ENCODE data around the gene RUNX1.

Gene RUNX1

DNA sequence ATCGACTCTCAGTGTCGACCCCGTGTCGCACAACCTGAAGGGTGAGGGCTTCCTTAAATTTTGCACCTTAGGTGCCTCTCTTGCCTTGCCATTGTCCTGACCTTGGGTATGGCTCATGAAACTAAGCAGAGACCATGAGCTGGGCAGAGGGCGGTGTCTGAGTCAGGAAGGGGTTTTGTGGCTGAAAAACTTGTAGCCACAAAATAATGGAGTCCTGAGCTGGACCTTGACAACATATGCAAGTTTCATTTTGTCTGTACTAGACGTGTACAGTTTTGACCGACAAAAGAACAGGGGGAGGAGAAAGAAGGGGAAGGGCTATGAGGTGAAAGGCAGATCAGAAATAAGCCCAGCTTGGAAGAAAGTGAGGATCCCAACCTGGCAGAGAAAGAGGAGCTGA lies 8.3 kb upstream of the RUNX1 start:
- TF ChIP-seq TOX (CRISPR knock-in tag; IDR thresholded peaks at IDR 0.05; ENCODE audit: borderline replicate concordance) = no peak
- TF ChIP-seq ESRRG (CRISPR knock-in tag; IDR thresholded peaks at IDR 0.05) = no peak
- TF ChIP-seq BACH2 (CRISPR knock-in tag; IDR thresholded peaks at IDR 0.05; ENCODE audit: borderline replicate concordance) = no peak
- no peak for TF ChIP-seq ZNF70 (CRISPR knock-in tag; IDR thresholded peaks at IDR 0.05)
- TF ChIP-seq SNAI2 (CRISPR knock-in tag; IDR thresholded peaks at IDR 0.05) = no peak
- TF ChIP-seq ZC3H10 (CRISPR knock-in tag; IDR thresholded peaks at IDR 0.05) = no peak
- TF ChIP-seq ISL1 (CRISPR knock-in tag; IDR thresholded peaks at IDR 0.05) = no peak
- no peak for TF ChIP-seq ZFP30 (CRISPR knock-in tag; IDR thresholded peaks at IDR 0.05)
- TF ChIP-seq, protein P1, sequence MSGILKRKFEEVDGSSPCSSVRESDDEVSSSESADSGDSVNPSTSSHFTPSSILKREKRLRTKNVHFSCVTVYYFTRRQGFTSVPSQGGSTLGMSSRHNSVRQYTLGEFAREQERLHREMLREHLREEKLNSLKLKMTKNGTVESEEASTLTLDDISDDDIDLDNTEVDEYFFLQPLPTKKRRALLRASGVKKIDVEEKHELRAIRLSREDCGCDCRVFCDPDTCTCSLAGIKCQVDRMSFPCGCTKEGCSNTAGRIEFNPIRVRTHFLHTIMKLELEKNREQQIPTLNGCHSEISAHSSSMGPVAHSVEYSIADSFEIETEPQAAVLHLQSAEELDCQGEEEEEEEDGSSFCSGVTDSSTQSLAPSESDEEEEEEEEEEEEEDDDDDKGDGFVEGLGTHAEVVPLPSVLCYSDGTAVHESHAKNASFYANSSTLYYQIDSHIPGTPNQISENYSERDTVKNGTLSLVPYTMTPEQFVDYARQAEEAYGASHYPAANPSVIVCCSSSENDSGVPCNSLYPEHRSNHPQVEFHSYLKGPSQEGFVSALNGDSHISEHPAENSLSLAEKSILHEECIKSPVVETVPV (CRISPR knock-in tag; IDR thresholded peaks at IDR 0.05) = no peak
- TF ChIP-seq, protein P2, sequence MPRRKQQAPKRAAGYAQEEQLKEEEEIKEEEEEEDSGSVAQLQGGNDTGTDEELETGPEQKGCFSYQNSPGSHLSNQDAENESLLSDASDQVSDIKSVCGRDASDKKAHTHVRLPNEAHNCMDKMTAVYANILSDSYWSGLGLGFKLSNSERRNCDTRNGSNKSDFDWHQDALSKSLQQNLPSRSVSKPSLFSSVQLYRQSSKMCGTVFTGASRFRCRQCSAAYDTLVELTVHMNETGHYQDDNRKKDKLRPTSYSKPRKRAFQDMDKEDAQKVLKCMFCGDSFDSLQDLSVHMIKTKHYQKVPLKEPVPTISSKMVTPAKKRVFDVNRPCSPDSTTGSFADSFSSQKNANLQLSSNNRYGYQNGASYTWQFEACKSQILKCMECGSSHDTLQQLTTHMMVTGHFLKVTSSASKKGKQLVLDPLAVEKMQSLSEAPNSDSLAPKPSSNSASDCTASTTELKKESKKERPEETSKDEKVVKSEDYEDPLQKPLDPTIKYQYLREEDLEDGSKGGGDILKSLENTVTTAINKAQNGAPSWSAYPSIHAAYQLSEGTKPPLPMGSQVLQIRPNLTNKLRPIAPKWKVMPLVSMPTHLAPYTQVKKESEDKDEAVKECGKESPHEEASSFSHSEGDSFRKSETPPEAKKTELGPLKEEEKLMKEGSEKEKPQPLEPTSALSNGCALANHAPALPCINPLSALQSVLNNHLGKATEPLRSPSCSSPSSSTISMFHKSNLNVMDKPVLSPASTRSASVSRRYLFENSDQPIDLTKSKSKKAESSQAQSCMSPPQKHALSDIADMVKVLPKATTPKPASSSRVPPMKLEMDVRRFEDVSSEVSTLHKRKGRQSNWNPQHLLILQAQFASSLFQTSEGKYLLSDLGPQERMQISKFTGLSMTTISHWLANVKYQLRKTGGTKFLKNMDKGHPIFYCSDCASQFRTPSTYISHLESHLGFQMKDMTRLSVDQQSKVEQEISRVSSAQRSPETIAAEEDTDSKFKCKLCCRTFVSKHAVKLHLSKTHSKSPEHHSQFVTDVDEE (CRISPR knock-in tag; IDR thresholded peaks at IDR 0.05) = no peak
- TF ChIP-seq, protein P3, sequence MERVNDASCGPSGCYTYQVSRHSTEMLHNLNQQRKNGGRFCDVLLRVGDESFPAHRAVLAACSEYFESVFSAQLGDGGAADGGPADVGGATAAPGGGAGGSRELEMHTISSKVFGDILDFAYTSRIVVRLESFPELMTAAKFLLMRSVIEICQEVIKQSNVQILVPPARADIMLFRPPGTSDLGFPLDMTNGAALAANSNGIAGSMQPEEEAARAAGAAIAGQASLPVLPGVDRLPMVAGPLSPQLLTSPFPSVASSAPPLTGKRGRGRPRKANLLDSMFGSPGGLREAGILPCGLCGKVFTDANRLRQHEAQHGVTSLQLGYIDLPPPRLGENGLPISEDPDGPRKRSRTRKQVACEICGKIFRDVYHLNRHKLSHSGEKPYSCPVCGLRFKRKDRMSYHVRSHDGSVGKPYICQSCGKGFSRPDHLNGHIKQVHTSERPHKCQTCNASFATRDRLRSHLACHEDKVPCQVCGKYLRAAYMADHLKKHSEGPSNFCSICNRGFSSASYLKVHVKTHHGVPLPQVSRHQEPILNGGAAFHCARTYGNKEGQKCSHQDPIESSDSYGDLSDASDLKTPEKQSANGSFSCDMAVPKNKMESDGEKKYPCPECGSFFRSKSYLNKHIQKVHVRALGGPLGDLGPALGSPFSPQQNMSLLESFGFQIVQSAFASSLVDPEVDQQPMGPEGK (CRISPR knock-in tag; IDR thresholded peaks at IDR 0.05; ENCODE audit: borderline replicate concordance) = no peak
- TF ChIP-seq ZNF565 (CRISPR knock-in tag; conservative IDR thresholded peaks at IDR 0.05; ENCODE audit: low read depth) = no peak
- TF ChIP-seq ARNTL (CRISPR knock-in tag; IDR thresholded peaks at IDR 0.05; ENCODE audit: borderline replicate concordance, low read depth) = no peak
- TF ChIP-seq, protein P4, sequence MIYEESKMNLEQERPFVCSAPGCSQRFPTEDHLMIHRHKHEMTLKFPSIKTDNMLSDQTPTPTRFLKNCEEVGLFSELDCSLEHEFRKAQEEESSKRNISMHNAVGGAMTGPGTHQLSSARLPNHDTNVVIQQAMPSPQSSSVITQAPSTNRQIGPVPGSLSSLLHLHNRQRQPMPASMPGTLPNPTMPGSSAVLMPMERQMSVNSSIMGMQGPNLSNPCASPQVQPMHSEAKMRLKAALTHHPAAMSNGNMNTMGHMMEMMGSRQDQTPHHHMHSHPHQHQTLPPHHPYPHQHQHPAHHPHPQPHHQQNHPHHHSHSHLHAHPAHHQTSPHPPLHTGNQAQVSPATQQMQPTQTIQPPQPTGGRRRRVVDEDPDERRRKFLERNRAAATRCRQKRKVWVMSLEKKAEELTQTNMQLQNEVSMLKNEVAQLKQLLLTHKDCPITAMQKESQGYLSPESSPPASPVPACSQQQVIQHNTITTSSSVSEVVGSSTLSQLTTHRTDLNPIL (CRISPR knock-in tag; IDR thresholded peaks at IDR 0.05; ENCODE audit: low read depth) = no peak
- no peak for ATAC-seq

DNA sequence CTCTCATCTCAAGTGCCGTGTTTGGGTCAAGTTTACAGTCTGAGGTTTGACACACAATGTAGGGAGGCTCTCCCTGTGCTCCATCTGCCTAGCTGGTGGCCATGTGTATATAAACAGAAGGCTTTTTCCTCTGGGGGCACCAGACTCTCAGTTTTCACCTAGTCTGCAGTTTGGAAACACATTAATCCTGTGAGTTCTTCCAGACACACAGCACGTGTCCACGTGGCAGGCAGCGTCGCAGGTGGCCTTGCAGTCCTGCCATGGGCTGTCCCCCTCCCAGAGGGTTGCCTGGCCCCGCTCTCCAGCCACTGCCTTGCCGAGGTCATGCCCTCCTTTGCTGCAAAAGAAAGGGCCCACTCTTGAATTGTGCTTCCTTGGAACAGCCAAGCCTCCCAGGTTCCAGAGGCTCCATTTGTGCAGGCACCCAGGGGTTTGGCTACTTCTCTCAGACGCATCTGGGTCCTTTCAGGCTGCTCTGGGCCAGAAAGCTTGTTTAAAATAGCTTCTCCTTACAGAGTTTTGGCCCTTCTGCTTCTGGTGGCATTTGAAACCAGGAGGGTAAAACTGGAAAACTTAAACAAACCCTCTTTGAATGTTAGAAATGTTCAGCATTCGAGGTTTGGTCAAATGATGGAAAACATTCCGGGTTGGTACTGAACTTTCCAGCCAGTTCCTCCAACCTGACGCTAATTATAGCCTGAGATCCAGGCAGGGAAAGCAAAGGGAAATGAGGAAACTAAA lies 4.4 kb upstream of the RUNX1 start:
- TF ChIP-seq ZNF565 (CRISPR knock-in tag; conservative IDR thresholded peaks at IDR 0.05; ENCODE audit: low read depth) (no peak), CSDC2 (CRISPR knock-in tag; IDR thresholded peaks at IDR 0.05) (no peak), OSR1 (CRISPR knock-in tag; IDR thresholded peaks at IDR 0.05) (no peak), ZNF70 (CRISPR knock-in tag; IDR thresholded peaks at IDR 0.05) (no peak), TOX (CRISPR knock-in tag; IDR thresholded peaks at IDR 0.05; ENCODE audit: borderline replicate concordance) (no peak), ARNTL (CRISPR knock-in tag; IDR thresholded peaks at IDR 0.05; ENCODE audit: borderline replicate concordance, low read depth) (no peak)
- TF ChIP-seq, protein P5, sequence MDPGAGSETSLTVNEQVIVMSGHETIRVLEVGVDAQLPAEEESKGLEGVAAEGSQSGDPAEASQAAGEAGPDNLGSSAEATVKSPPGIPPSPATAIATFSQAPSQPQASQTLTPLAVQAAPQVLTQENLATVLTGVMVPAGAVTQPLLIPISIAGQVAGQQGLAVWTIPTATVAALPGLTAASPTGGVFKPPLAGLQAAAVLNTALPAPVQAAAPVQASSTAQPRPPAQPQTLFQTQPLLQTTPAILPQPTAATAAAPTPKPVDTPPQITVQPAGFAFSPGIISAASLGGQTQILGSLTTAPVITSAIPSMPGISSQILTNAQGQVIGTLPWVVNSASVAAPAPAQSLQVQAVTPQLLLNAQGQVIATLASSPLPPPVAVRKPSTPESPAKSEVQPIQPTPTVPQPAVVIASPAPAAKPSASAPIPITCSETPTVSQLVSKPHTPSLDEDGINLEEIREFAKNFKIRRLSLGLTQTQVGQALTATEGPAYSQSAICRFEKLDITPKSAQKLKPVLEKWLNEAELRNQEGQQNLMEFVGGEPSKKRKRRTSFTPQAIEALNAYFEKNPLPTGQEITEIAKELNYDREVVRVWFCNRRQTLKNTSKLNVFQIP (CRISPR knock-in tag; IDR thresholded peaks at IDR 0.05; ENCODE audit: borderline replicate concordance, low read depth) = no peak
- ATAC-seq = no peak

DNA sequence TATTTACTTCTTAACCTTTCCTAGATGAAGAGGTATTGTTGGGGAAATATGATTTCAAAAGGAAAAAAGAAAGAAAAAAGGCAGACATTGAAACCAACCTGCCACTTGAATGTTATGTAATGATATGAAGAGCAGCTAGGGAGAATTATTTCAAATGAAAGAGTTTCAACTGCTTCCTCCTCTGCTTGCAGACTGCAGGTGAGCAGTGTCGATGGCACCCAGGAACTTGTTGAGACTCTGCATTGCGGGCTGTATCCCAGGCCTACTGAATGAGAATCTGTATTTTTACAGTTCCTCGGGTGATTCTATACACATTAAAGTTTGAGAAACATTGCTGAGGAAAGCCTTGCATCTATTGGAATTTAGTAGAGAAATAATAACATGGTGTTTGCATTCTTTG lies 3.7 kb upstream of the RUNX1 start:
- no peak for ATAC-seq
- TF ChIP-seq ZFP3 (CRISPR knock-in tag; IDR thresholded peaks at IDR 0.05) (no peak), ESRRG (CRISPR knock-in tag; IDR thresholded peaks at IDR 0.05) (no peak), ZFP30 (CRISPR knock-in tag; IDR thresholded peaks at IDR 0.05) (no peak), TCF4 (CRISPR knock-in tag; IDR thresholded peaks at IDR 0.05; ENCODE audit: borderline replicate concordance) (no peak), TOX (CRISPR knock-in tag; IDR thresholded peaks at IDR 0.05; ENCODE audit: borderline replicate concordance) (no peak), GLIS3 (CRISPR knock-in tag; IDR thresholded peaks at IDR 0.05) (no peak), ZNF70 (CRISPR knock-in tag; IDR thresholded peaks at IDR 0.05) (no peak), CSDC2 (CRISPR knock-in tag; IDR thresholded peaks at IDR 0.05) (no peak), PPARA (CRISPR knock-in tag; IDR thresholded peaks at IDR 0.05; ENCODE audit: borderline replicate concordance) (no peak), RARB (CRISPR knock-in tag; IDR thresholded peaks at IDR 0.05) (no peak)
- TF ChIP-seq, protein P4 (CRISPR knock-in tag; IDR thresholded peaks at IDR 0.05; ENCODE audit: low read depth) = no peak
- TF ChIP-seq, protein P1 (CRISPR knock-in tag; IDR thresholded peaks at IDR 0.05) = no peak
- TF ChIP-seq, protein P3 (CRISPR knock-in tag; IDR thresholded peaks at IDR 0.05; ENCODE audit: borderline replicate concordance) = no peak

Measured in SK-N-SH treated with all-trans-retinoic acid at 6 μM for 48 hours (cell line).